Central memory CD8-positive, alpha-beta T cell (primary cell): Measurements from ENCODE around the gene NKTR.

ENCODE experiments used
- ATAC-seq: fragments of 150-1000 bp; cut with Tn5 transposase; replicated peaks from 2 replicates; pipeline ENCODE4 v1.10.0; 2022; ENCODE audit warnings: mild to moderate bottlenecking, moderate FRiP score, moderate number of reproducible peaks; ENCODE audit not compliant: poor library complexity, severe bottlenecking; ENCODE audit errors: extremely low read depth
- DNase-seq, 2 donors: peaks; one replicate each; pipeline ENCODE4 v3.0.0; 2021; ENCODE audit warnings: low spot score in 2 of 2
- H3K27ac Mint-ChIP-seq: one replicate; pipeline ENCODE4 v1.8.0; 2022; ENCODE audit warnings: low read depth, mild to moderate bottlenecking, moderate library complexity, mixed read lengths
- H3K27me3 Mint-ChIP-seq: one replicate; pipeline ENCODE4 v1.8.0; 2022; ENCODE audit warnings: mixed read lengths
- H3K36me3 Mint-ChIP-seq: one replicate; pipeline ENCODE4 v1.8.0; 2022; ENCODE audit warnings: mild to moderate bottlenecking, moderate library complexity, mixed read lengths; ENCODE audit not compliant: insufficient read depth
- H3K4me1 Mint-ChIP-seq: one replicate; pipeline ENCODE4 v1.8.0; 2022; ENCODE audit warnings: mixed read lengths
- H3K4me3 Mint-ChIP-seq: one replicate; pipeline ENCODE4 v1.8.0; 2022; ENCODE audit warnings: mild to moderate bottlenecking, moderate library complexity, mixed read lengths
- H3K9me3 Mint-ChIP-seq: one replicate; pipeline ENCODE4 v1.8.0; 2022; ENCODE audit warnings: mixed read lengths

The NKTR gene

DNA sequence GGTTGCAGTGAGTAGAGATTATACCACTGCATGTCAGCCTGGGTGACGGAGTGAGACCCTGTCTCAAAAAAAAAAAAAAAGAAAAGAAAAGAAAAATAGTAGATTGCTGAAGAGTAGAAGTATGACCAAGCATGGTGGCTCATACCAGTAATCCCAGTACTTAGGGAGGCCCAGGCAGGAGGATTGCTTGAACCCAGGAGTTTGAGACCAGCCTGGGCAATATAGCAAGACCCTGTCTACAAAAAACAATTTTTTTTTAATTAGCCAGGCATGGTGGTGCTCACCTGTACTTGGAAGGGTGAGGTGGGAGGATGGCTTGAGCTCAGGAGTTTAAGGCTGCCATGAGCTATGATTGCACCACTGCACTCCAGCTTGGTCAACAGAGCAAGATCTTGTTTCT lies 2.5 kb downstream of the NKTR start:
- H3K27me3 Mint-ChIP-seq = no peaks in the 10 kb centered on the region
- no peak overlapping the region for H3K4me3 Mint-ChIP-seq
- H3K4me1 Mint-ChIP-seq = peaks cover 48% of the 10 kb centered on the region
- H3K27ac Mint-ChIP-seq = no peak overlapping the region
- no peak for ATAC-seq
- no peaks in the 10 kb centered on the region for H3K9me3 Mint-ChIP-seq
- H3K36me3 Mint-ChIP-seq = peaks cover 28% of the 10 kb centered on the region
- no peak for DNase-seq

- Mint-ChIP-seq H3K9me3 (no peaks in the 10 kb centered on the region), H3K36me3 (peaks cover 30% of the 10 kb centered on the region), H3K27ac (no peak overlapping the region), H3K27me3 (no peaks in the 10 kb centered on the region), H3K4me1 (peaks cover 65% of the 10 kb centered on the region), H3K4me3 (no peak overlapping the region)
- DNase-seq (no peak), ATAC-seq (no peak)
Measured at GRCh38 chr3:42605546-42606173, 5.2 kb downstream of the NKTR start.

DNA sequence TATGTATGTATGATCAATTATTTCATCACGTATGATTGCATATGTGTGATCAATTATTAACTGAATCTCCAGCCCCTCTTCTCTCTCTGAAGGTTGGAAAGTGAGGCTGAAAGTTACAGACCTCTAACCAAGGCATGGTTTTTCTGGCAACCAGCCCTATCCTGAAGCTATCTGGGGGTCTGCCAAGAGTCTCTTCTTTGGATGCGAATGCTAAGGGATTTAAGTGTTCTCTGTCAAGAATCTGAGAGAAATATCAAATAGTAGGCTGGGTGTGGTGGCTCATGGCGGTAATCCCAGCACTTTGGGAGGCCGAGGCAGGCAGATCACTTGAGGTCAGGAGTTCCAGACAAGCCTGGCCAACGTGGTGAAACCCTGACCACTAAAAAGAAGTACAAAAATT lies 8.1 kb downstream of the NKTR start:
- no peak overlapping the region for H3K4me3 Mint-ChIP-seq

DNA sequence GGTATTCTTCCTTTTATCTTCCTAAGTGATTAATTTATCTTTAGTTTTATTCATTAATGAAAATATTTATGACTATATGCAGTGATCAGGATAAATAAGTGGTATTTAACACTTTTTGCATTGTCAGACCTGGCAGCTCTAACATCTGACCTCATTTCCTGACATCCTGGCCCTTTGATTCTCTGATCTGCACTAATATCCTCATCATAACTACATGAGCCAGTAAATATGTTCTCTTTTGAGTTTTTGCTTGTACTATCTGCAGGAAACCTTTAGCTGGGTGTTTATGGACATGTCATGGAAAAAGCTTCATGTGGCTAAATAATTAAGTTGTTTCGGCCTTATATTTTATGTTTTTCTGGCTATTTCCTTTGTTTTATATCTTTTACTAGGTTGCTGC lies 10.5 kb downstream of the NKTR start:
- peaks cover 29% of the 10 kb centered on the region for H3K36me3 Mint-ChIP-seq
- H3K4me1 Mint-ChIP-seq = peaks cover 71% of the 10 kb centered on the region
- no peaks in the 10 kb centered on the region for H3K27me3 Mint-ChIP-seq
- no peak for DNase-seq
- peak overlapping the region; percentile 40 for H3K4me3 Mint-ChIP-seq
- peak; percentile 65 for ATAC-seq
- H3K27ac Mint-ChIP-seq = peak overlapping the region; percentile 77
- no peaks in the 10 kb centered on the region for H3K9me3 Mint-ChIP-seq

More for the DNA sequence above, 8.1 kb downstream of the NKTR start:
- no peak for ATAC-seq
- H3K27me3 Mint-ChIP-seq = no peaks in the 10 kb centered on the region
- H3K4me1 Mint-ChIP-seq = peaks cover 73% of the 10 kb centered on the region
- peak overlapping the region; percentile 59 for H3K27ac Mint-ChIP-seq
- no peaks in the 10 kb centered on the region for H3K9me3 Mint-ChIP-seq
- peaks cover 33% of the 10 kb centered on the region for H3K36me3 Mint-ChIP-seq
- DNase-seq = no peak

DNA sequence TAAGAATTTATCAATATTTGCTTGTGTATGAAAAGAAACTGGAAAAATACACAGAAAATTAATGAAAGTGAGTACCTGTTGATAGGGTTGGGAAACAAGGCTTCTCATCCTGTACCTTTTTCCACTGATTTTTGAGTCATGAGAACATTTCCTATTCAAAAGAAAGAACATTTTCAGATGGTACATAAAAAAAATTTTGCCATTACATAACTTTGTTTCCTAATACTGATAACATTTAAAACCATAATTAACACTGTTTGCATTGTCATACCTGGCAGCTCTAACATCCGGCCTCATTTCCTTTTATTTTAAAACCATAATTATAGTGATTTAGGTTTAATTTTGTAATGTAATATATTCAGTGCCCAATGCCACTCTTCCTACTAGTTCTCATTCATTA lies 11.7 kb downstream of the NKTR start:
- Mint-ChIP-seq H3K27me3 (no peaks in the 10 kb centered on the region), H3K27ac (peak overlapping the region; percentile 59), H3K36me3 (peaks cover 31% of the 10 kb centered on the region), H3K9me3 (no peaks in the 10 kb centered on the region), H3K4me3 (no peak overlapping the region), H3K4me1 (peaks cover 68% of the 10 kb centered on the region)
- DNase-seq (no peak), ATAC-seq (no peak)

- DNase-seq = no peak
- Mint-ChIP-seq H3K27me3 (no peaks in the 10 kb centered on the region), H3K4me3 (no peak overlapping the region), H3K36me3 (peaks cover 31% of the 10 kb centered on the region), H3K4me1 (peaks cover 63% of the 10 kb centered on the region), H3K27ac (no peak overlapping the region), H3K9me3 (no peaks in the 10 kb centered on the region)
- ATAC-seq = no peak
Measured at GRCh38 chr3:42612928-42613327, 12.4 kb downstream of the NKTR start.

GRCh38 chr3:42613462-42613861 lies 13.0 kb downstream of the NKTR start:
- no peaks in the 10 kb centered on the region for H3K9me3 Mint-ChIP-seq
- H3K4me1 Mint-ChIP-seq = peaks cover 60% of the 10 kb centered on the region
- no peaks in the 10 kb centered on the region for H3K27me3 Mint-ChIP-seq
- H3K4me3 Mint-ChIP-seq = no peak overlapping the region
- H3K36me3 Mint-ChIP-seq = peaks cover 34% of the 10 kb centered on the region
- DNase-seq = no peak
- H3K27ac Mint-ChIP-seq = no peak overlapping the region
- ATAC-seq = no peak

GRCh38 chr3:42631620-42632019 lies 31.1 kb downstream of the NKTR start:
- no peak for ATAC-seq

DNA sequence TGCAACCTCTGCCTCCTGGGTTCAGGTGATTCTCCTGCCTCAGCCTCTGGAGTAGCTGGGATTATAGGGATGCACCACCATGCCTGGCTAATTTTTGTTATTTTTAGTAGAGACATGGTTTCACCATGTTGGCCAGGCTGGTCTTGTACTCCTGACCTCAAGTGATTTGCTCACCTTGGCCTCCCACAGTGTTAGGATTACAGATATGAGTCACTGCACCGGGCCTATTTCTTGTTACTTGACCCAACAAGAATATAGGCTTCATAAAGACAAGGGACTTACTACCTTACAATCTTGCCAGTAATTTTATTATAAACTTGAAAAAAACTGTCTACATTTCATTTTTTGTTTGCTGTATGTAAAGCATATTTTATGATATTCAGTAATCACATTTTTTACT lies 31.7 kb downstream of the NKTR start:
- no peak for DNase-seq
- no peak overlapping the region for H3K4me3 Mint-ChIP-seq
- H3K9me3 Mint-ChIP-seq = no peaks in the 10 kb centered on the region
- peaks cover 53% of the 10 kb centered on the region for H3K36me3 Mint-ChIP-seq
- H3K27me3 Mint-ChIP-seq = no peaks in the 10 kb centered on the region
- ATAC-seq = no peak
- H3K4me1 Mint-ChIP-seq = peaks cover 5% of the 10 kb centered on the region
- no peak overlapping the region for H3K27ac Mint-ChIP-seq

More at GRCh38 chr3:42631620-42632019, 31.1 kb downstream of the NKTR start:
- Mint-ChIP-seq H3K4me1 (peaks cover 5% of the 10 kb centered on the region), H3K27me3 (no peaks in the 10 kb centered on the region), H3K9me3 (no peaks in the 10 kb centered on the region), H3K27ac (no peak overlapping the region), H3K4me3 (no peak overlapping the region), H3K36me3 (peaks cover 56% of the 10 kb centered on the region)
- DNase-seq = no peak

GRCh38 chr3:42633544-42633943 lies 33.1 kb downstream of the NKTR start:
- Mint-ChIP-seq H3K27ac (no peak overlapping the region), H3K27me3 (no peaks in the 10 kb centered on the region), H3K4me1 (peaks cover 5% of the 10 kb centered on the region), H3K4me3 (no peak overlapping the region), H3K36me3 (peaks cover 47% of the 10 kb centered on the region), H3K9me3 (no peaks in the 10 kb centered on the region)
- ATAC-seq = no peak
- no peak for DNase-seq

DNA sequence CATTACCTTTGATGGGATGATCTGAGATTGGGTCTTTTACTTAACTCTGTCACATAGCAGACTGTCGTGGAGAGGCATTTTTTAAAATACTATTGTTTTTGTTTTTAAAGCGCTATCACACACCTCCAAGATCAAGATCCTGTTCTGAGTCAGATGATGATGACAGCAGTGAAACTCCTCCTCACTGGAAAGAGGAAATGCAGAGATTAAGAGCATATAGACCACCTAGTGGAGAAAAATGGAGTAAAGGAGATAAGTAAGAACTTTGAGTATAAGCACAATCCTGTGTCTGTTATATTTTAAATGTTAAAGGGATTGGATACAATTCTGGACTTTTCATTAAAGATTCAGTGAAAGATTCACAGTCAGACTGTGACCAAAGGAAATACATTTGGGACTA lies 34.6 kb downstream of the NKTR start:
- peaks cover 5% of the 10 kb centered on the region for H3K4me1 Mint-ChIP-seq
- H3K9me3 Mint-ChIP-seq = no peaks in the 10 kb centered on the region
- H3K27me3 Mint-ChIP-seq = no peaks in the 10 kb centered on the region
- no peak for DNase-seq
- no peak for ATAC-seq
- peak overlapping the region; percentile 10 for H3K27ac Mint-ChIP-seq
- peaks cover 42% of the 10 kb centered on the region for H3K36me3 Mint-ChIP-seq
- H3K4me3 Mint-ChIP-seq = no peak overlapping the region

GRCh38 chr3:42637001-42637400 lies 36.5 kb downstream of the NKTR start:
- peaks cover 12% of the 10 kb centered on the region for H3K4me1 Mint-ChIP-seq
- no peak overlapping the region for H3K4me3 Mint-ChIP-seq
- no peaks in the 10 kb centered on the region for H3K27me3 Mint-ChIP-seq
- ATAC-seq = no peak
- peaks cover 40% of the 10 kb centered on the region for H3K36me3 Mint-ChIP-seq
- H3K9me3 Mint-ChIP-seq = no peaks in the 10 kb centered on the region
- H3K27ac Mint-ChIP-seq = no peak overlapping the region
- DNase-seq = no peak

DNA sequence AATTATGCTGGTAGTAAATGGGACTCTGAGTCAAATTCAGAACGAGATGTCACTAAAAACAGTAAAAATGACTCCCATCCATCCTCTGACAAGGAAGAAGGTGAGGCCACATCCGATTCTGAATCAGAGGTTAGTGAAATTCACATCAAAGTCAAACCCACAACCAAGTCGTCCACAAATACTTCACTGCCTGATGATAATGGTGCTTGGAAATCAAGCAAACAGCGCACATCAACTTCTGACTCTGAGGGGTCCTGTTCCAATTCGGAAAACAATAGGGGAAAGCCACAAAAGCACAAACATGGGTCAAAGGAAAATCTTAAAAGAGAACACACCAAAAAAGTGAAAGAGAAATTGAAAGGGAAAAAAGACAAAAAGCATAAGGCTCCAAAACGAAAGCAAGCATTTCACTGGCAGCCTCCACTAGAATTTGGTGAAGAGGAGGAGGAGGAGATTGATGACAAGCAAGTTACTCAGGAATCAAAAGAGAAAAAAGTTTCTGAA lies 37.9 kb downstream of the NKTR start:
- DNase-seq (no peak), ATAC-seq (peak; percentile 85)
- Mint-ChIP-seq H3K4me1 (peaks cover 12% of the 10 kb centered on the region), H3K36me3 (peaks cover 37% of the 10 kb centered on the region), H3K27ac (no peak overlapping the region), H3K27me3 (no peaks in the 10 kb centered on the region), H3K4me3 (no peak overlapping the region), H3K9me3 (no peaks in the 10 kb centered on the region)
